Measurements from ENCODE around the gene CDKAL1. TPM values are rescaled to one million over a fixed set of nuclear protein-coding genes. Genes with fewer than 3 reads are reported as not detected.

Gene CDKAL1
- total and polyA plus RNA-seq, 10 of the 15 experiments (the other 5 are each of a cell fraction or from before 2014, with no cell fraction given): 10.7 to 26.9 (median 17.3) TPM

DNA sequence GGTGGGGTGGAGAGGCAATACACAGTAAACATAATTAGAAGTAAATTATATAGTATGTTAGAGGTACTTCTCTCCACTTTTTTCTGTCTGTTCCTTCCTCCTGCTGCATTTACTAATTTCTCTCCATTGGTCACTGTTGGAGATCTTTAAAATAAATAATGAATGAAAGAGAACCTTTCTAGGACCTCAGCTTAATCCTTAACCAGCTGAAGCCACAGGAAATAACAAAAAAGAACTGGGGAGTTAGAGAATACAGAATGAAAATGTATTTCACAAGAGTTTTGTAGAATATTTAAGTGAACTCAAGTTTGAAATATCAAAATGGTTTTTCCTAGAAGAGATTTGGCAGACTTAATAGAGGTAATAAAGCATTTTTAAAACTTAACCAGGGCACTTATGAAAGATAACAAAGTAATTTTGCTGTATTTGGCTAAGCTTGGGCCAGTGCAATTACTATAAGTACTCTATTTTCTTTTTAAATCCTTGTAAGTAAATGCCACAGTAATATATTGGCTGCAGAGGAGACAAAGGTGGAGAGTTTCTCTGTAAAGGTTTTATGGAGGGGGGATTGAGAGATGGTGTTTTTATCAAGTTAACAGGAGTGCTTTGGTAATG, 405.0 kb downstream of the CDKAL1 start:
- intact Hi-C loops (cut with micrococcal nuclease; ENCODE audit: unreplicated experiment): no loop called here
- TF ChIP-seq SRF (IDR thresholded peaks at IDR 0.05; ENCODE audit: low read depth in 2 of 2, low read length in 2 of 2): no peak
- no peak for TF ChIP-seq NFYA (IDR thresholded peaks at IDR 0.05; ENCODE audit: borderline replicate concordance, low read depth, low read length)
- TF ChIP-seq BCL3 (IDR thresholded peaks at IDR 0.05; ENCODE audit: borderline replicate concordance, insufficient read depth, low read depth, low read length, poor library complexity, severe bottlenecking): no peak
- TF ChIP-seq ATF7 (IDR thresholded peaks at IDR 0.05; ENCODE audit: low read depth): no peak
- TF ChIP-seq POLR2AphosphoS5 (IDR thresholded peaks at IDR 0.05; ENCODE audit: low read length): no peak
- no peak for TF ChIP-seq ZNF622 (IDR thresholded peaks at IDR 0.05)
- TF ChIP-seq HDGF (IDR thresholded peaks at IDR 0.05): no peak
- TF ChIP-seq ZBTB33 (IDR thresholded peaks at IDR 0.05): no peak
- no peak for TF ChIP-seq GATAD2B (conservative IDR thresholded peaks at IDR 0.05; ENCODE audit: low read depth)
- TF ChIP-seq SMAD5 (IDR thresholded peaks at IDR 0.05; ENCODE audit: low read depth): no peak
- TF ChIP-seq, protein P1, sequence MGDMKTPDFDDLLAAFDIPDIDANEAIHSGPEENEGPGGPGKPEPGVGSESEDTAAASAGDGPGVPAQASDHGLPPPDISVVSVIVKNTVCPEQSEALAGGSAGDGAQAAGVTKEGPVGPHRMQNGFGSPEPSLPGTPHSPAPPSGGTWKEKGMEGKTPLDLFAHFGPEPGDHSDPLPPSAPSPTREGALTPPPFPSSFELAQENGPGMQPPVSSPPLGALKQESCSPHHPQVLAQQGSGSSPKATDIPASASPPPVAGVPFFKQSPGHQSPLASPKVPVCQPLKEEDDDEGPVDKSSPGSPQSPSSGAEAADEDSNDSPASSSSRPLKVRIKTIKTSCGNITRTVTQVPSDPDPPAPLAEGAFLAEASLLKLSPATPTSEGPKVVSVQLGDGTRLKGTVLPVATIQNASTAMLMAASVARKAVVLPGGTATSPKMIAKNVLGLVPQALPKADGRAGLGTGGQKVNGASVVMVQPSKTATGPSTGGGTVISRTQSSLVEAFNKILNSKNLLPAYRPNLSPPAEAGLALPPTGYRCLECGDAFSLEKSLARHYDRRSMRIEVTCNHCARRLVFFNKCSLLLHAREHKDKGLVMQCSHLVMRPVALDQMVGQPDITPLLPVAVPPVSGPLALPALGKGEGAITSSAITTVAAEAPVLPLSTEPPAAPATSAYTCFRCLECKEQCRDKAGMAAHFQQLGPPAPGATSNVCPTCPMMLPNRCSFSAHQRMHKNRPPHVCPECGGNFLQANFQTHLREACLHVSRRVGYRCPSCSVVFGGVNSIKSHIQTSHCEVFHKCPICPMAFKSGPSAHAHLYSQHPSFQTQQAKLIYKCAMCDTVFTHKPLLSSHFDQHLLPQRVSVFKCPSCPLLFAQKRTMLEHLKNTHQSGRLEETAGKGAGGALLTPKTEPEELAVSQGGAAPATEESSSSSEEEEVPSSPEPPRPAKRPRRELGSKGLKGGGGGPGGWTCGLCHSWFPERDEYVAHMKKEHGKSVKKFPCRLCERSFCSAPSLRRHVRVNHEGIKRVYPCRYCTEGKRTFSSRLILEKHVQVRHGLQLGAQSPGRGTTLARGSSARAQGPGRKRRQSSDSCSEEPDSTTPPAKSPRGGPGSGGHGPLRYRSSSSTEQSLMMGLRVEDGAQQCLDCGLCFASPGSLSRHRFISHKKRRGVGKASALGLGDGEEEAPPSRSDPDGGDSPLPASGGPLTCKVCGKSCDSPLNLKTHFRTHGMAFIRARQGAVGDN (IDR thresholded peaks at IDR 0.05): no peak
- TF ChIP-seq USF1 (IDR thresholded peaks at IDR 0.05; ENCODE audit: borderline replicate concordance, extremely low read length, insufficient read depth, low read depth, low read length): no peak
- TF ChIP-seq, protein P2, sequence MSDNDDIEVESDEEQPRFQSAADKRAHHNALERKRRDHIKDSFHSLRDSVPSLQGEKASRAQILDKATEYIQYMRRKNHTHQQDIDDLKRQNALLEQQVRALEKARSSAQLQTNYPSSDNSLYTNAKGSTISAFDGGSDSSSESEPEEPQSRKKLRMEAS (IDR thresholded peaks at IDR 0.05; ENCODE audit: low read depth, low read length): no peak

More for the DNA sequence above, 405.0 kb downstream of the CDKAL1 start:
- Histone ChIP-seq H3K36me3 (ENCODE audit: control insufficient read depth in 2 of 2, insufficient read depth in 2 of 2, low read length in 1 of 2) (no peaks in the 10 kb centered on the region), H3K9me3 (replicated peaks; ENCODE audit: control insufficient read depth, insufficient read depth, low read length) (no peaks in the 10 kb centered on the region; the same call in none of the 3 replicates), H3K27me3 (replicated peaks in 1 of 2; ENCODE audit: control insufficient read depth in 2 of 2, insufficient read depth in 2 of 2, low read length in 1 of 2) (no peaks in the 10 kb centered on the region), H2AFZ (ENCODE audit: control insufficient read depth, low read depth, low read length) (no peak overlapping the region), H3K4me1 (ENCODE audit: control insufficient read depth, insufficient read depth, low read length) (no peaks in the 10 kb centered on the region), H3K79me2 (ENCODE audit: control insufficient read depth, insufficient read depth, low read length) (no peaks in the 10 kb centered on the region), H3K4me3 (no peak overlapping the region), H4K20me1 (ENCODE audit: control insufficient read depth, insufficient read depth) (no peaks in the 10 kb centered on the region), H3K27ac (ENCODE audit: control insufficient read depth, insufficient read depth) (no peak overlapping the region), H3K9ac (ENCODE audit: control insufficient read depth, insufficient read depth, low read length) (no peak overlapping the region), H3K4me2 (ENCODE audit: control insufficient read depth, insufficient read depth) (no peak overlapping the region)
- ATAC-seq: peak; percentile 25; the same call in 1 of the 3 replicates
- FAIRE-seq: no peak
- POLR2A ChIA-PET: interaction anchor here (0.5 to 1.1 kb wide), 3 partner anchors 13 to 58 kb away, joined by 3 to 7 read pairs (median 4); no protein-coding TSS in a partner anchor
- no TSS peak for BruUV-seq (replicated peaks)
- no peak for DNase-seq (ENCODE audit: low read depth, low spot score)
- RAD21 ChIA-PET (ENCODE audit: unreplicated experiment): interaction anchor here (1.5 kb wide), 1 partner anchor 649 kb away, joined by 4 read pairs; no protein-coding TSS in a partner anchor
- in situ Hi-C loops (cut with MboI): no loop called here
- SMC1A ChIA-PET (ENCODE audit: uncharacterized antibody, unreplicated experiment): interaction anchor here (0.6 to 2.5 kb wide), 4 partner anchors 19 to 74 kb away, joined by 3 to 8 read pairs (median 4); no protein-coding TSS in a partner anchor
- CTCF ChIA-PET: no interaction called here
